Nephron progenitor cell (in vitro differentiated cells): ENCODE data around the gene CDH15.

Experiments
- DNase-seq: peaks from one replicate; pipeline ENCODE4 v3.0.0; 2021
- H3K27ac Mint-ChIP-seq: 2 replicates; pipeline ENCODE4 v1.8.0; 2021; ENCODE audit warnings: mild to moderate bottlenecking, moderate library complexity, mixed read lengths
- H3K27me3 Mint-ChIP-seq: 2 replicates; pipeline ENCODE4 v1.8.0; 2021; ENCODE audit warnings: mild to moderate bottlenecking, low read depth, mixed read lengths; ENCODE audit not compliant: poor library complexity
- H3K36me3 Mint-ChIP-seq: 2 replicates; pipeline ENCODE4 v1.8.0; 2021; ENCODE audit warnings: low read depth, mixed read lengths
- H3K4me1 Mint-ChIP-seq: 2 replicates; pipeline ENCODE4 v1.8.0; 2021; ENCODE audit warnings: mixed read lengths
- H3K4me3 Mint-ChIP-seq: 2 replicates; pipeline ENCODE4 v1.8.0; 2021; ENCODE audit warnings: mild to moderate bottlenecking, moderate library complexity, mixed read lengths
- H3K9me3 Mint-ChIP-seq: 2 replicates; pipeline ENCODE4 v1.8.0; 2021; ENCODE audit warnings: mild to moderate bottlenecking, moderate library complexity, mixed read lengths
- TF ChIP-seq, protein P1 (sequence below): fragments of 200-600 bp; sonication (generic); IDR thresholded peaks from 2 replicates; pipeline ENCODE4 v1.5.0; 2021; ENCODE audit warnings: antibody characterized with exemption

CDH15 gene

DNA sequence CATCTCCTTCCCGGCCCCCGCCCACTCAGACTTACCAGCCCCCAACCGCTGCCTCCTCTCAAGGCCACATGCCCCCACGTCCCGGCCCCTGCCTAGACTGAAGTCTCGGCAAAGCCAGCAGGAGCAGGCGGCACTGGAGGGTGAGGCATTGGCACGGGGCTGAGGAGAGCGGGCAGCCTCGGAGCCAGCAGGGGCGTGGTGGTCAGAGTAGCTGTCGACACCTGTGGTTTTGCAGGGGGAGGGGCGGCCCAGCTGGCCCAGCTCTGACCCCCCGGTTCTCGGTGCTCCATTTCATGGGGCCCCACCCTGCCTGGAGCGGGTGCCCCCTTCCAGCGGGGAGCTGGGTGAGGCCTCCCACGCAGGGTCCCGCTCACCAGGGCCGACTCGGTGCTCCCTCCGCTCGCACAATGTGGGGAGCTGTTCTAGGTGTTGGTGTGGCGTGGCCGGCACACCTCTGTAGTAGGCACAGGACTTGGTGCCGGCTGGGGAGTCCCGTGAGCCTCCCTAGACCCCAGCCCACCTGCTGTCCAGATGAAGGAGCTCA, 4.7 kb downstream of the CDH15 start:
- TF ChIP-seq, protein P1, sequence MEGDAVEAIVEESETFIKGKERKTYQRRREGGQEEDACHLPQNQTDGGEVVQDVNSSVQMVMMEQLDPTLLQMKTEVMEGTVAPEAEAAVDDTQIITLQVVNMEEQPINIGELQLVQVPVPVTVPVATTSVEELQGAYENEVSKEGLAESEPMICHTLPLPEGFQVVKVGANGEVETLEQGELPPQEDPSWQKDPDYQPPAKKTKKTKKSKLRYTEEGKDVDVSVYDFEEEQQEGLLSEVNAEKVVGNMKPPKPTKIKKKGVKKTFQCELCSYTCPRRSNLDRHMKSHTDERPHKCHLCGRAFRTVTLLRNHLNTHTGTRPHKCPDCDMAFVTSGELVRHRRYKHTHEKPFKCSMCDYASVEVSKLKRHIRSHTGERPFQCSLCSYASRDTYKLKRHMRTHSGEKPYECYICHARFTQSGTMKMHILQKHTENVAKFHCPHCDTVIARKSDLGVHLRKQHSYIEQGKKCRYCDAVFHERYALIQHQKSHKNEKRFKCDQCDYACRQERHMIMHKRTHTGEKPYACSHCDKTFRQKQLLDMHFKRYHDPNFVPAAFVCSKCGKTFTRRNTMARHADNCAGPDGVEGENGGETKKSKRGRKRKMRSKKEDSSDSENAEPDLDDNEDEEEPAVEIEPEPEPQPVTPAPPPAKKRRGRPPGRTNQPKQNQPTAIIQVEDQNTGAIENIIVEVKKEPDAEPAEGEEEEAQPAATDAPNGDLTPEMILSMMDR = no peak
- Mint-ChIP-seq H3K27ac (no peak overlapping the region), H3K9me3 (no peaks in the 10 kb centered on the region), H3K27me3 (peaks cover 13% of the 10 kb centered on the region), H3K4me1 (peaks cover 22% of the 10 kb centered on the region), H3K36me3 (no peaks in the 10 kb centered on the region), H3K4me3 (no peak overlapping the region)
- DNase-seq = no peak

DNA sequence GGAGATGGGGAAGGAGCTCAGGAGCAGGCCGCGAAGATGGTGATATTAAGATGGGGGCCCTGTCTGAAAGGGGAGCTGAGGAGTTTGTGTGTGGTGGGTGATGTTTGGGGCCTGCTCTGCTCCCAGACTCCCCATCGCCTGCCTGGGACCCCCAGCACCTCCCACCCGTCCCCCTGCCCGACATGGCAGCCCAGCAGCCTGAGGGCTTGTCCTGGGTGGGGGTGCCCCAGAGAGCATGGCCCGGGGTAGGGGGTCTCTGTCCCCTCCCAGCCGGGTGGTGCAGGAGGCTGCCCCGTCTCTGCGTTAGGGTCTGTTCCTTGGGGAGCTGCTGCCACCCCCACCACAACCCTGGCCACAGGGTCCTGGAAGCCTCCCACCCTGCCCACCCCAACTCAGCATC, 5.2 kb downstream of the CDH15 start:
- DNase-seq = no peak
- H3K4me3 Mint-ChIP-seq = no peak overlapping the region
- no peak overlapping the region for H3K27ac Mint-ChIP-seq
- H3K27me3 Mint-ChIP-seq = peaks cover 15% of the 10 kb centered on the region
- TF ChIP-seq, protein P1 = no peak
- no peaks in the 10 kb centered on the region for H3K36me3 Mint-ChIP-seq
- peaks cover 22% of the 10 kb centered on the region for H3K4me1 Mint-ChIP-seq
- no peaks in the 10 kb centered on the region for H3K9me3 Mint-ChIP-seq

DNA sequence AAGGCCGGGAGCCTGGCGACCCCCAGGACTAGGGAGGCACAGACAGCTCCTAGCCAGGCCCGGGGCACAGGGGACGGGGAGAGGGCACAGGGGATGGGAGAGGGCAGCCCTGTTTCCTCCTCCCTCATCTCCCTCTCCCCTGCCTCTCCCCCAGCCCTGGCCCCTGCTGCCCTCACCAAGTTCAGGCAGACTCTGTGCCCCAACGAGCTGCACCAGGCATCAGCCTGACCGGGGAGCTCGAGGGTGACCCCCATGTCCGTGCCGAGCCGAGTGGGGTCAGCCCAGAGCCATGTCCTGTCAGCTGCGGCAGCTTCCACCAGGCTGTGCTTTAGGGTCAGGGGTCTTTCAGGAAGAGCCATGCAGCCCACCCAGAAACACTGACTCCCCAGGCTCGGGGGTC, 6.0 kb downstream of the CDH15 start:
- Mint-ChIP-seq H3K27me3 (peaks cover 16% of the 10 kb centered on the region), H3K36me3 (no peaks in the 10 kb centered on the region), H3K27ac (no peak overlapping the region), H3K9me3 (no peaks in the 10 kb centered on the region), H3K4me1 (peaks cover 19% of the 10 kb centered on the region), H3K4me3 (no peak overlapping the region)
- no peak for DNase-seq
- TF ChIP-seq, protein P1 = no peak

GRCh38 chr16:89178453-89179147, 7.1 kb downstream of the CDH15 start:
- peaks cover 10% of the 10 kb centered on the region for H3K4me1 Mint-ChIP-seq
- peaks cover 24% of the 10 kb centered on the region for H3K27me3 Mint-ChIP-seq
- no peaks in the 10 kb centered on the region for H3K9me3 Mint-ChIP-seq
- no peaks in the 10 kb centered on the region for H3K36me3 Mint-ChIP-seq
- no peak overlapping the region for H3K4me3 Mint-ChIP-seq
- TF ChIP-seq, protein P1 = no peak
- DNase-seq = no peak
- H3K27ac Mint-ChIP-seq = no peak overlapping the region

DNA sequence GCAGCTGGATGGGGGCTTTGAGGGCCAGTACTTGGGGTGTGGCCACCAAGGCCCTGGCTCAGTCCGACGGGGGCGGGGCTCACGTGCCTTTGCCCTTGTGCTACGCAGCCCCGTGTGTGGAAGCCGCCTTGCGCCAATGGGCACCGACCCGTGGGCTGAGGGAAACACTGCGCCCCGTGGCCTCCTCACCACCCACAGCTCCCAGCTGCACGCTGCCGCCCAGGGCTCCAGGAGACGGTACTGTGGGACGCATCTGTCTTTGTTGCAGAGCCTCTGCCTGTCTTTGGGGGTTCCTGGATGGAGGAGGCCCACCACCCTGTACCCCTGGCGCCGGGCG, 7.6 kb downstream of the CDH15 start:
- TF ChIP-seq, protein P1 = no peak
- Mint-ChIP-seq H3K27me3 (peaks cover 29% of the 10 kb centered on the region), H3K4me1 (peaks cover 5% of the 10 kb centered on the region), H3K36me3 (no peaks in the 10 kb centered on the region), H3K4me3 (no peak overlapping the region), H3K9me3 (no peaks in the 10 kb centered on the region), H3K27ac (no peak overlapping the region)
- DNase-seq = no peak
